H1 (cell line): ENCODE results near the gene BCAS1. TPM values are rescaled to one million over a fixed set of nuclear protein-coding genes. Genes with fewer than 3 reads are reported as not detected.

Experiments
- CTCF ChIA-PET: fragments of 300-600 bp; sonication (Branson Sonifier 250); formaldehyde crosslinking; loops from one replicate; lab custom pipeline; 2021; ENCODE audit not compliant: partially characterized antibody; lab: Charles Lee
- POLR2A ChIA-PET: fragments of 300-600 bp; sonication (Branson Sonifier 250); formaldehyde crosslinking; loops from one replicate; lab custom pipeline; 2021; ENCODE audit warnings: inconsistent platforms; ENCODE audit not compliant: partially characterized antibody; lab: Charles Lee
- DNase-seq, 2 experiments: peaks; one replicate each; pipeline versions ENCODE4 v3.0.0 to v3.0.0-alpha.2; 2010 to 2022; ENCODE audit warnings: low spot score in 2 of 2, low read depth in 1 of 2, mixed read lengths in 1 of 2
- FAIRE-seq: peaks from 2 replicates; lab custom pipeline; 2011; peaks lifted over from hg19 to GRCh38; lab: Jason Lieb, UNC
- H2AFZ ChIP-seq: 2 replicates; pipeline ENCODE4 v1.8.1; 2012; ENCODE audit warnings: low read length, inconsistent platforms
- H2AK5ac ChIP-seq: 2 replicates; pipeline ENCODE4 v1.6.1; 2013; ENCODE audit warnings: low read depth, low read length
- H2BK120ac ChIP-seq: replicated peaks from 2 replicates; pipeline ENCODE3; 2013; ENCODE audit warnings: low read depth, low read length, inconsistent platforms
- H2BK12ac ChIP-seq: 2 replicates; pipeline ENCODE4 v1.6.1; 2013; ENCODE audit warnings: low read depth, low read length
- H2BK15ac ChIP-seq: 2 replicates; pipeline ENCODE4 v1.6.1; 2013; ENCODE audit warnings: low read length
- H2BK20ac ChIP-seq: 2 replicates; pipeline ENCODE4 v1.6.1; 2013; ENCODE audit warnings: low read length
- H2BK5ac ChIP-seq: 2 replicates; pipeline ENCODE4 v1.6.1; 2013; ENCODE audit warnings: low read depth, low read length
- H3K14ac ChIP-seq: 2 replicates; pipeline ENCODE4 v1.6.1; 2013; ENCODE audit warnings: inconsistent platforms; ENCODE audit not compliant: insufficient read length
- H3K18ac ChIP-seq: 2 replicates; pipeline ENCODE4 v1.6.1; 2013; ENCODE audit warnings: low read length; ENCODE audit errors: extremely low read depth
- H3K23ac ChIP-seq: 2 replicates; pipeline ENCODE4 v1.6.1; 2013; ENCODE audit warnings: inconsistent platforms; ENCODE audit not compliant: insufficient read length
- H3K23me2 ChIP-seq: 2 replicates; pipeline ENCODE4 v1.6.1; 2013; ENCODE audit warnings: low read depth, low read length
- H3K27ac ChIP-seq: 2 replicates; pipeline ENCODE4 v1.6.1; 2011; ENCODE audit warnings: low read depth, low read length, inconsistent platforms
- H3K27me3 ChIP-seq, 4 experiments: replicated peaks in 1 of 4; 1 replicate in 1 of 4; 2 replicates in 3 of 4; pipeline versions ENCODE4 v1.6.1 to v1.8.1; 2011 to 2013; ENCODE audit warnings: low read length in 3 of 4, mild to moderate bottlenecking in 3 of 4, inconsistent platforms in 2 of 4, mixed read lengths in 2 of 4, moderate library complexity in 1 of 4; ENCODE audit not compliant: control insufficient read depth in 3 of 4, insufficient read depth in 3 of 4; ENCODE audit errors: extremely low read depth in 1 of 4
- H3K36me3 ChIP-seq, 4 experiments: 2 replicates each; pipeline versions ENCODE4 v1.6.1 to v1.8.1; 2011 to 2013; ENCODE audit warnings: mild to moderate bottlenecking in 4 of 4, low read length in 3 of 4, moderate library complexity in 2 of 4, control low read depth in 1 of 4, inconsistent platforms in 1 of 4; ENCODE audit not compliant: insufficient read depth in 4 of 4, control insufficient read depth in 2 of 4
- H3K4ac ChIP-seq: replicated peaks from 2 replicates; pipeline ENCODE3; 2013; ENCODE audit warnings: low read length, low read depth, mixed read lengths, inconsistent platforms; ENCODE audit not compliant: insufficient read length
- H3K4me1 ChIP-seq, 4 experiments: replicated peaks in 1 of 4; 1 replicate in 1 of 4; 2 replicates in 3 of 4; pipeline versions ENCODE4 v1.6.1 to v1.8.1; 2011 to 2013; ENCODE audit warnings: low read length in 3 of 4, inconsistent platforms in 2 of 4, mixed read lengths in 1 of 4; ENCODE audit not compliant: insufficient read depth in 4 of 4, control insufficient read depth in 3 of 4
- H3K4me2 ChIP-seq, 2 experiments: 2 replicates each; pipeline versions ENCODE4 v1.6.1 to v1.8.1; 2011 to 2013; ENCODE audit warnings: low read depth in 2 of 2, low read length in 2 of 2, control low read depth in 1 of 2, inconsistent platforms in 1 of 2, mild to moderate bottlenecking in 1 of 2; ENCODE audit not compliant: insufficient read depth in 1 of 2
- H3K4me3 ChIP-seq, 4 experiments: fragments of 200-600, 300-600 bp in 1 of 4; sonication (generic), shearing (Covaris generic), sonication (Bioruptor Twin) in 1 of 4; 2 replicates each; pipeline versions ENCODE4 v1.5.1 to v1.8.1; 2011 to 2016; ENCODE audit warnings: low read length in 4 of 4, low read depth in 3 of 4, control low read depth in 2 of 4, inconsistent platforms in 2 of 4, mild to moderate bottlenecking in 2 of 4, mixed read lengths in 1 of 4, moderate library complexity in 1 of 4; ENCODE audit not compliant: insufficient read depth in 2 of 4; ENCODE audit errors: extremely low read depth in 1 of 4
- H3K56ac ChIP-seq: replicated peaks from 2 replicates; pipeline ENCODE3; 2013; ENCODE audit warnings: low read depth, mild to moderate bottlenecking, mixed read lengths, low read length, inconsistent platforms; ENCODE audit not compliant: insufficient read length
- H3K79me1 ChIP-seq: 2 replicates; pipeline ENCODE4 v1.6.1; 2013; ENCODE audit warnings: low read depth, low read length, control low read depth
- H3K79me2 ChIP-seq, 2 experiments: 2 replicates each; pipeline versions ENCODE4 v1.6.1 to v1.8.1; 2012 to 2013; ENCODE audit warnings: low read length in 2 of 2, mild to moderate bottlenecking in 2 of 2, inconsistent platforms in 1 of 2; ENCODE audit not compliant: insufficient read depth in 2 of 2, control insufficient read depth in 1 of 2
- H3K9ac ChIP-seq, 4 experiments: replicated peaks in 1 of 4; 1 replicate in 1 of 4; 2 replicates in 3 of 4; pipeline versions ENCODE4 v1.6.1 to v1.8.1; 2011 to 2013; ENCODE audit warnings: low read depth in 3 of 4, low read length in 3 of 4, control low read depth in 2 of 4, mild to moderate bottlenecking in 2 of 4, moderate library complexity in 2 of 4, inconsistent platforms in 1 of 4; ENCODE audit errors: extremely low read depth in 1 of 4
- H3K9me3 ChIP-seq, 2 experiments: 2 replicates each; pipeline versions ENCODE4 v1.6.1 to v1.8.1; 2012 to 2013; ENCODE audit warnings: mild to moderate bottlenecking in 2 of 2, moderate library complexity in 2 of 2, control low read depth in 1 of 2, inconsistent platforms in 1 of 2, low read depth in 1 of 2, low read length in 1 of 2, mixed read lengths in 1 of 2; ENCODE audit not compliant: insufficient read depth in 2 of 2
- H4K20me1 ChIP-seq, 2 experiments: replicated peaks in 1 of 2; 2 replicates each; pipeline versions ENCODE3 to v1.8.1; 2011 to 2013; ENCODE audit warnings: inconsistent platforms in 2 of 2, low read length in 2 of 2, mild to moderate bottlenecking in 1 of 2; ENCODE audit not compliant: insufficient read depth in 2 of 2, control insufficient read depth in 1 of 2
- H4K5ac ChIP-seq: 2 replicates; pipeline ENCODE4 v1.6.1; 2013; ENCODE audit warnings: low read length, low read depth, mixed read lengths, inconsistent platforms; ENCODE audit not compliant: insufficient read length
- H4K8ac ChIP-seq: 2 replicates; pipeline ENCODE4 v1.8.0; 2013; ENCODE audit warnings: mild to moderate bottlenecking, moderate library complexity, low read length, inconsistent platforms; ENCODE audit not compliant: insufficient read depth; ENCODE audit errors: extremely low read depth
- H4K91ac ChIP-seq: replicated peaks from 2 replicates; pipeline ENCODE3; 2013; ENCODE audit warnings: low read length, mixed read lengths, inconsistent platforms; ENCODE audit not compliant: insufficient read length
- BACH1 ChIP-seq: IDR thresholded peaks from 2 replicates; pipeline ENCODE4 v1.6.1; 2012; ENCODE audit warnings: low read length, improper control_type of control experiment
- CEBPB ChIP-seq: IDR thresholded peaks from 2 replicates; pipeline ENCODE4 v1.6.1; 2012; ENCODE audit warnings: low read depth, low read length
- CREB1 ChIP-seq: IDR thresholded peaks from 2 replicates; pipeline ENCODE4 v1.6.1; 2012; ENCODE audit warnings: inconsistent platforms
- EZH2 ChIP-seq: fragments of 200-600 bp; sonication (generic); IDR thresholded peaks from 2 replicates; pipeline ENCODE4 v1.7.1; 2012; ENCODE audit warnings: low read depth, mild to moderate bottlenecking, moderate library complexity, low read length, inconsistent platforms; ENCODE audit not compliant: severe bottlenecking
- MAFK ChIP-seq: IDR thresholded peaks from 2 replicates; pipeline ENCODE4 v1.6.1; 2012; ENCODE audit warnings: low read depth, mild to moderate bottlenecking, improper control_type of control experiment, low read length
- NANOG ChIP-seq: IDR thresholded peaks from 2 replicates; pipeline ENCODE4 v1.6.1; 2011; ENCODE audit warnings: low read length, low read depth, mild to moderate bottlenecking, inconsistent platforms; ENCODE audit not compliant: insufficient read depth, poor library complexity, severe bottlenecking
- SIX5 ChIP-seq: IDR thresholded peaks from 2 replicates; pipeline ENCODE4 v1.6.1; 2011; ENCODE audit warnings: mild to moderate bottlenecking, low read depth, low read length
- SP2 ChIP-seq: IDR thresholded peaks from 2 replicates; pipeline ENCODE4 v1.6.1; 2012; ENCODE audit warnings: mild to moderate bottlenecking, low read length, inconsistent platforms
- SP4 ChIP-seq: IDR thresholded peaks from 2 replicates; pipeline ENCODE4 v1.6.1; 2012; ENCODE audit warnings: low read length, inconsistent platforms
- WGBS, 2 experiments: shearing (Covaris generic) in 1 of 2; methylation state at CpG; one replicate each; pipeline versions ENCODE4 v1.1.6 to v1.1.7; 2013 to 2015; ENCODE audit warnings: low lambda C conversion rate in 2 of 2, mixed read lengths in 2 of 2, inconsistent platforms in 1 of 2, low coverage in 1 of 2, missing lambda C conversion rate in 1 of 2; ENCODE audit not compliant: insufficient replicate concordance in 2 of 2, insufficient coverage in 1 of 2, insufficient read length in 1 of 2; ENCODE audit errors: extremely low coverage in 1 of 2, missing lambda C conversion rate in 1 of 2; 5-methylcytosine and 5-hydroxymethylcytosine counted together
- polyA plus RNA-seq, 7 experiments: library from polyadenylated mRNA; depleted of rRNA in 3 of 7; stranded (reverse) in 5 of 7; unstranded in 2 of 7; fragments of >200 nt in 5 of 7; fragments of 200-250 nt in 2 of 7; gene quantifications; 1 replicate in 5 of 7; 2 replicates in 1 of 7; 4 replicates in 1 of 7; pipeline versions ENCODE4 v1.2.1 to v1.2.3, GENCODE V29; 2011 to 2013; ENCODE audit warnings: missing spikeins in 2 of 7, mixed read lengths in 2 of 7
- total RNA-seq: library from RNA; stranded (reverse); fragmentation: NEBNext Ultra II Directional; extraction: Animal tissue kit (Norgen Biotek cat#: 25700); gene quantifications from 2 replicates; pipeline ENCODE4 v1.2.1, GENCODE V29; 2021
- TF ChIP-seq, protein P1 (sequence below): IDR thresholded peaks from 2 replicates; pipeline ENCODE4 v1.6.1; 2012; ENCODE audit warnings: inconsistent platforms

BCAS1 gene
- total and polyA plus RNA-seq, 2 of the 8 experiments (the other 6 are each of a cell fraction or from before 2014, with no cell fraction given) = 0.06 to 0.19 TPM

DNA sequence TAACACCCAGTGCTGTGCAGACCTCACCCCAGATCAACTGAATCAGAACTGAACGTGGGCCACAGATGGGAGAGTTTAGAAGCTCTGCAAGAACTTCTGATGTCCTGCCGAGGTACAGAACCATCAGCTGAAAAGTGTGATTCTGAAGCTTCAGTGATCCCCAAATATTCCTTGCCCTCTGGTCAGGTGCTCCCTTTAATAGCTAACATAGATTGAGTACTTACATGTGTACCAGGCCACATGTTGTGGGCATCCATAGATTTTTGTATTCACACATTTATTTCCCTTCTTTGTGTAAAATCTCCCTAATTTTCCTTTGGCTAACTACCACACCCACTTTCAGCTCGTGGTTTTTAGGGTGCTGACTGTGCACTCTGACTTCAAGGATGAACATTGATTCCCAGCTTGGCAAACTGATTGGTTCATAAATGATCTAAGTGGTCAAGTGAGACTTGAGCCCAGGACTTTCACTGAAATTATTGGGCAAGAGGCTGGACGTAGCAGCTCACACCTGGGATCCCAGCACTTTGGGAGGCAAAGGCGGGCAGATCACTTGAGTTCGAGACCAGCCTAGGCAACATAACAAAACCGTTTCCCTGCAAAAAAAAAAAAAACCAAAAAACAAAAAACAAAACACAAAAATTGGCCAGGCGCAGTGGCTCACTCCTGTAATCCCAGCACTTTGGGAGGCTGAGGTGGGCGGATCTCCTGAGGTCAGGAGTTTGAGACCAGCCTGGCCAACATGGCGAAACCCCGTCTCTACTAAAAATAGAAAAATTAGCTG lies 162.2 kb downstream of the BCAS1 start:
- TF ChIP-seq SIX5 (no peak), CEBPB (no peak), SP4 (no peak), MAFK (no peak), BACH1 (no peak), NANOG (no peak), CREB1 (no peak), SP2 (no peak), EZH2 (no peak)
- TF ChIP-seq, protein P1, sequence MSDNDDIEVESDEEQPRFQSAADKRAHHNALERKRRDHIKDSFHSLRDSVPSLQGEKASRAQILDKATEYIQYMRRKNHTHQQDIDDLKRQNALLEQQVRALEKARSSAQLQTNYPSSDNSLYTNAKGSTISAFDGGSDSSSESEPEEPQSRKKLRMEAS = no peak
- Histone ChIP-seq H2BK15ac (no peak overlapping the region), H3K36me3 (no peaks in the 10 kb centered on the region), H3K4me2 (no peak overlapping the region), H3K18ac (no peak overlapping the region), H3K9ac (no peak overlapping the region), H3K27ac (no peak overlapping the region), H3K27me3 (no peaks in the 10 kb centered on the region), H4K5ac (no peak overlapping the region), H2BK120ac (peak overlapping the region; percentile 52), H3K14ac (no peak overlapping the region), H2BK5ac (no peak overlapping the region), H3K4ac (no peak overlapping the region), H2AFZ (no peak overlapping the region), H3K23ac (no peak overlapping the region), H3K56ac (no peak overlapping the region), H4K91ac (no peak overlapping the region), H4K8ac (no peak overlapping the region), H3K9me3 (peaks cover 3% of the 10 kb centered on the region in 2 experiments; a peak in 2 of 4 replicates), H3K79me1 (no peaks in the 10 kb centered on the region), H2BK20ac (no peak overlapping the region), H3K4me3 (no peak overlapping the region), H3K23me2 (no peaks in the 10 kb centered on the region), H2BK12ac (no peak overlapping the region), H2AK5ac (no peak overlapping the region), H3K79me2 (no peaks in the 10 kb centered on the region), H4K20me1 (no peaks in the 10 kb centered on the region), H3K4me1 (no peaks in the 10 kb centered on the region)
- 91% methylated on average over 11 of the region's 11 CpGs; no CpG with 5 or more reads in 1 of the 2 experiments for WGBS, 2 experiments
- POLR2A ChIA-PET = interaction anchor here (1.1 kb wide), 1 partner anchor 41 kb away, joined by 3 read pairs; no protein-coding TSS in a partner anchor
- FAIRE-seq (no peak), DNase-seq (no peak)
- CTCF ChIA-PET = interaction anchor here (0.6 to 3.8 kb wide), 10 partner anchors 8 to 576 kb away, joined by 3 to 27 read pairs (median 3); no protein-coding TSS in a partner anchor
